Measurements from ENCODE around the gene CC2D2B. TPM values are rescaled to one million over a fixed set of nuclear protein-coding genes. Genes with fewer than 3 reads are reported as not detected.

The CC2D2B gene
- total RNA-seq, 1 experiment from 2014 or later, result 0.21 TPM

GRCh38 chr10:96034625-96035024, 126.8 kb downstream of the CC2D2B start:
- no peak for DNase-seq (ENCODE audit: low read depth, low spot score)
- in situ Hi-C loops (cut with HindIII; ENCODE audit: low pct_unique_long_range_greater_than_20kb, low sequenced_read_pairs), result no loop called here
- intact Hi-C loops (cut with micrococcal nuclease; ENCODE audit: unreplicated experiment), result no loop called here
- Histone ChIP-seq H3K4me1 (ENCODE audit: control insufficient read depth, insufficient read depth, low read length) (no peaks in the 10 kb centered on the region), H3K9me3 (ENCODE audit: control insufficient read depth, insufficient read depth, low read depth, low read length) (no peaks in the 10 kb centered on the region), H3K4me3 (ENCODE audit: low read depth in 2 of 2, low read length in 2 of 2) (no peak overlapping the region), H3K36me3 (ENCODE audit: control insufficient read depth, insufficient read depth, low read length) (no peaks in the 10 kb centered on the region), H3K27me3 (ENCODE audit: control insufficient read depth, insufficient read depth, low read length) (peaks cover 22% of the 10 kb centered on the region), H3K27ac (ENCODE audit: low read length) (no peak overlapping the region)
- ATAC-seq, result no peak
- BruUV-seq (replicated peaks), result no TSS peak
- no peak for TF ChIP-seq SIN3A (IDR thresholded peaks at IDR 0.05; ENCODE audit: borderline replicate concordance, insufficient read depth, low read depth, low read length)
- TF ChIP-seq TCF7L2 (IDR thresholded peaks at IDR 0.05; ENCODE audit: low read depth, low read length), result no peak
- no peak for TF ChIP-seq POLR2AphosphoS5 (IDR thresholded peaks at IDR 0.05; ENCODE audit: low read depth, low read length)
- TF ChIP-seq, protein P1, sequence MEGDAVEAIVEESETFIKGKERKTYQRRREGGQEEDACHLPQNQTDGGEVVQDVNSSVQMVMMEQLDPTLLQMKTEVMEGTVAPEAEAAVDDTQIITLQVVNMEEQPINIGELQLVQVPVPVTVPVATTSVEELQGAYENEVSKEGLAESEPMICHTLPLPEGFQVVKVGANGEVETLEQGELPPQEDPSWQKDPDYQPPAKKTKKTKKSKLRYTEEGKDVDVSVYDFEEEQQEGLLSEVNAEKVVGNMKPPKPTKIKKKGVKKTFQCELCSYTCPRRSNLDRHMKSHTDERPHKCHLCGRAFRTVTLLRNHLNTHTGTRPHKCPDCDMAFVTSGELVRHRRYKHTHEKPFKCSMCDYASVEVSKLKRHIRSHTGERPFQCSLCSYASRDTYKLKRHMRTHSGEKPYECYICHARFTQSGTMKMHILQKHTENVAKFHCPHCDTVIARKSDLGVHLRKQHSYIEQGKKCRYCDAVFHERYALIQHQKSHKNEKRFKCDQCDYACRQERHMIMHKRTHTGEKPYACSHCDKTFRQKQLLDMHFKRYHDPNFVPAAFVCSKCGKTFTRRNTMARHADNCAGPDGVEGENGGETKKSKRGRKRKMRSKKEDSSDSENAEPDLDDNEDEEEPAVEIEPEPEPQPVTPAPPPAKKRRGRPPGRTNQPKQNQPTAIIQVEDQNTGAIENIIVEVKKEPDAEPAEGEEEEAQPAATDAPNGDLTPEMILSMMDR (IDR thresholded peaks at IDR 0.05), result no peak
- ChIA-PET POLR2A (no interaction called here), CTCF (no interaction called here)

DNA sequence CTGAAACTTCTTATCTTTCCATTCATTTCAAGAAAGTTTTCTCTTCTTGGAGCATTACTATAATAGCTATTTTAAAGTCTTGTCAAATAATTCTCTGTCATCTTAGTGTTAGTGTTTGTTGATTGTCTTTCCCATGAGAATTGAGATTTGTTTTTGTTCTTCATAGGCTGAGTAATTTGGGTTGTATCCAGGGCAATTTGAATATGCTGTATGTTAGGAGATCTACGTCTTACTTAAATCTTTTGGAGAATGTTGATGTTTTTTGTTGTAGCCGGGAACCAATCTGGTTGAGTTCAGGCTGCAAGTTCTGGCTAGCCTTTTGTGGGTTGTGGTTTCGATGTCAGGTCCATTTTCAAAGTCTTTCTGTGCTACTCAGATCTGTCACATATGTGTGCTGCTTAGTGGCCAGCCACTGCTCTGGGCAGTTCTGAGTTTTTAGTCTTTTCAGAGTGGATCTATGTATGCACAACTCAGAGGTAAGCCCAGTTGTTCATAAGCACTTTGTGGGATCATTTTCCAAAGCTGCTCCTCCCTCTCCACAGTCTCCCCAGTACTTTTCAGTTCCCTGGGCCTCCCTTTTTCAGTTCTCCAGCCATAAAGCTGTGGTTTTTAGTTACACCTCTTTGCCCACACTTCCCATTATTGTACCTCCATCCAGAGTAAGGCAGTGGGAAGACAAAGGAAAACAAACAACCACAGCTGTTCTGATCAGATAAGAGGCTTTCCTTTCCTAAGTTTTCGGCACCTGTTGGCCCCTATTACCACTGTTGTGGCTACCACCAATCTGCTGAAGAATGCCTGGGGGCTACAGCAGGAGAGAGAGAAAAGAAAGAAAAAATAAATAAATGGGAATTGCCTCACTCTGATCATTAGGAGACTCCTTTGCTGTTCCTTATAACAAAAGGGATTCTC, 131.0 kb downstream of the CC2D2B start:
- H3K27me3 ChIP-seq (ENCODE audit: control insufficient read depth, insufficient read depth, low read length), result peaks cover 14% of the 10 kb centered on the region
- no peaks in the 10 kb centered on the region for H3K36me3 ChIP-seq (ENCODE audit: control insufficient read depth, insufficient read depth, low read length)
- no peak for ATAC-seq
- H3K4me3 ChIP-seq (ENCODE audit: low read depth in 2 of 2, low read length in 2 of 2), result no peak overlapping the region
- no TSS peak for BruUV-seq (replicated peaks)
- H3K4me1 ChIP-seq (ENCODE audit: control insufficient read depth, insufficient read depth, low read length), result 0 out of 2 replicates have a peak, but pooled peaks cover 3% of the 10 kb centered on the region
- intact Hi-C loops (cut with micrococcal nuclease; ENCODE audit: unreplicated experiment) (no loop called here), in situ Hi-C loops (cut with HindIII; ENCODE audit: low pct_unique_long_range_greater_than_20kb, low sequenced_read_pairs) (no loop called here)
- H3K27ac ChIP-seq (ENCODE audit: low read length), result no peak overlapping the region
- TF ChIP-seq TCF7L2 (IDR thresholded peaks at IDR 0.05; ENCODE audit: low read depth, low read length) (no peak), SIN3A (IDR thresholded peaks at IDR 0.05; ENCODE audit: borderline replicate concordance, insufficient read depth, low read depth, low read length) (no peak), POLR2AphosphoS5 (IDR thresholded peaks at IDR 0.05; ENCODE audit: low read depth, low read length) (no peak)
- TF ChIP-seq, protein P2, sequence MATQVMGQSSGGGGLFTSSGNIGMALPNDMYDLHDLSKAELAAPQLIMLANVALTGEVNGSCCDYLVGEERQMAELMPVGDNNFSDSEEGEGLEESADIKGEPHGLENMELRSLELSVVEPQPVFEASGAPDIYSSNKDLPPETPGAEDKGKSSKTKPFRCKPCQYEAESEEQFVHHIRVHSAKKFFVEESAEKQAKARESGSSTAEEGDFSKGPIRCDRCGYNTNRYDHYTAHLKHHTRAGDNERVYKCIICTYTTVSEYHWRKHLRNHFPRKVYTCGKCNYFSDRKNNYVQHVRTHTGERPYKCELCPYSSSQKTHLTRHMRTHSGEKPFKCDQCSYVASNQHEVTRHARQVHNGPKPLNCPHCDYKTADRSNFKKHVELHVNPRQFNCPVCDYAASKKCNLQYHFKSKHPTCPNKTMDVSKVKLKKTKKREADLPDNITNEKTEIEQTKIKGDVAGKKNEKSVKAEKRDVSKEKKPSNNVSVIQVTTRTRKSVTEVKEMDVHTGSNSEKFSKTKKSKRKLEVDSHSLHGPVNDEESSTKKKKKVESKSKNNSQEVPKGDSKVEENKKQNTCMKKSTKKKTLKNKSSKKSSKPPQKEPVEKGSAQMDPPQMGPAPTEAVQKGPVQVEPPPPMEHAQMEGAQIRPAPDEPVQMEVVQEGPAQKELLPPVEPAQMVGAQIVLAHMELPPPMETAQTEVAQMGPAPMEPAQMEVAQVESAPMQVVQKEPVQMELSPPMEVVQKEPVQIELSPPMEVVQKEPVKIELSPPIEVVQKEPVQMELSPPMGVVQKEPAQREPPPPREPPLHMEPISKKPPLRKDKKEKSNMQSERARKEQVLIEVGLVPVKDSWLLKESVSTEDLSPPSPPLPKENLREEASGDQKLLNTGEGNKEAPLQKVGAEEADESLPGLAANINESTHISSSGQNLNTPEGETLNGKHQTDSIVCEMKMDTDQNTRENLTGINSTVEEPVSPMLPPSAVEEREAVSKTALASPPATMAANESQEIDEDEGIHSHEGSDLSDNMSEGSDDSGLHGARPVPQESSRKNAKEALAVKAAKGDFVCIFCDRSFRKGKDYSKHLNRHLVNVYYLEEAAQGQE (IDR thresholded peaks at IDR 0.05; ENCODE audit: insufficient read depth in 1 of 2, low read depth in 2 of 2, low read length in 1 of 2), result no peak
- TF ChIP-seq, protein P1 (IDR thresholded peaks at IDR 0.05), result no peak
- ChIA-PET POLR2A (no interaction called here), CTCF (no interaction called here)
- no peak for DNase-seq (ENCODE audit: low read depth, low spot score)
- H3K9me3 ChIP-seq (ENCODE audit: control insufficient read depth, insufficient read depth, low read depth, low read length), result no peaks in the 10 kb centered on the region

Data from Panc1 (cell line).